Superior temporal gyrus (tissue), 1 donor: ENCODE data around the gene CCDC9.
"Not testable (repeated sequence)": the region's sequence is repeated elsewhere in the genome, so short reads cannot be mapped to it uniquely, and the experiment has no call there.

Experiments used
- DNase-seq: peaks from one replicate; pipeline ENCODE4 v3.0.0-alpha.2; 2016; ENCODE audit errors: extremely low spot score

Gene CCDC9

GRCh38 chr19:47261946-47262793, 5.8 kb downstream of the CCDC9 start:
- DNase-seq = not testable (repeated sequence)

DNA sequence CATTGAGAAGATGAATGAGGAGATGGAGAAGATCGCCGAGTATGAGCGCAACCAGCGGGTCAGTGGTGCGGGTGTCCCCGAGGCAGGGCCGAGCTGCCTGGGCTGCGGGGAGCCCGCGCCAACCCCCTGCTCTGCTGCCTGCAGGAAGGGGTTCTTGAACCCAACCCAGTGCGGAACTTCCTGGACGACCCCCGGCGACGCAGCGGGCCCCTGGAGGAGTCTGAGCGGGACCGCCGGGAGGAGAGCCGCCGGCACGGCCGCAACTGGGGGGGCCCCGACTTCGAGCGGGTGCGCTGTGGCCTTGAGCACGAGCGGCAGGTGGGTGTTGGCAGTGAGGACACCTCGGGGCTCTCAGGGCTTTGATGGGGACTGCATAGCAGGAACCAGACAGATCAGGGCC, 8.3 kb downstream of the CCDC9 start:
- no peak for DNase-seq

GRCh38 chr19:47266401-47266941, 10.1 kb downstream of the CCDC9 start:
- DNase-seq = no peak

GRCh38 chr19:47267350-47267759, 11.0 kb downstream of the CCDC9 start:
- peak; percentile 75 for DNase-seq

DNA sequence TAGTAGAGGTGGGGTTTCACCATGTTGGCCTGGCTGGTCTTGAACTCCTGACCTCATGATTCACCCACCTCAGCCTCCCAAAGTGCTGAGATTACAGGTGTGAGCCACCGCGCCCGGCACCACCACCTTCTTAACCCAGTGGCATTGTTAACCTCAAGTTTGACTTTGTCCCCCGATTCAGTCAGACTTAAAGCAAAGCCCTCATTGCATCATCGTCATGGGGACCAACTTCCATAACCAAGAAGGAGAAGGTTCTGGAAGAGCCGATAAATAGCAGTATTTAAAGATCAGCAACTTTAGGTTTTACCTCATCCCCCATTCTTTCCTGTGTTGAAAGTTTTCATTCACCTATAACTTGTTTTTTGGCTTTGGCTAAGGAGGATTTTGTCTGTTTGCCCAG, 11.7 kb downstream of the CCDC9 start:
- no peak for DNase-seq

DNA sequence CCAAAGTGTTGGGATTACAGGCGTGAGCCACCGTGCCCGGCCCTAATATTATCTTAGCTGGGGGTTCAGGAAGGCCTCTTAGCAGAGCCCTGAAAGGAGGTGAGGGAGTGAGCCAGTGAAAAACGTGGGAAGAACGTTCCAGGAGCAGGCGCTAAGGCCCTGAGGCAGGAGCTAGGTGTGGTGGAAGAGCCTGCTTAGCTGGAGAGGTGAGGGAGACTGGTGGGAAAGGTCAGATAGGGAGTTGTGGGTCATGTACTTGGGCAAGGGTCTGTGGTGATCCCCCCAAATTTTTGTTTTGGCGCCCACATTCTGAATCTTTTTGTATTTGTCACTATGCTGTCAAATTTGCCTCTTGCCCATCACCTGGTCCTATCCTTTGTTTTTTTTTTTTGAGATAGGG, 13.3 kb downstream of the CCDC9 start:
- DNase-seq = no peak

DNA sequence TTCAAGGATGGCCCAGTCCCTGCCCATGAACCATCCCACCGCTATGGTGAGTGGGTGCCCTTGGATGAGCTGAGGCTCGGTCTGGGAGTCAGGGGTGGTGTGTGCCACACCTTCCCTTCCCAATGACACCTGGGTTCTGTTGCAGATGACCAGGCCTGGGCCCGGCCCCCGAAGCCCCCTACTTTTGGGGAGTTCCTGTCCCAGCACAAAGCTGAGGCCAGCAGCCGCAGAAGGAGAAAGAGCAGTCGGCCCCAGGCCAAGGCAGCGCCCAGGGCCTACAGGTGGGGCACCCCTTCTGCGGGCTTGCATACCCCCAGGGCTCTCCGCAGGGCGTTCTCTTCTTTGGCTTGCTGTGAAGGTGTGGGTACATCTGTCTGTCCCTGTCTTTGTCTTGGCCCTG, 14.1 kb downstream of the CCDC9 start:
- DNase-seq = no peak

DNA sequence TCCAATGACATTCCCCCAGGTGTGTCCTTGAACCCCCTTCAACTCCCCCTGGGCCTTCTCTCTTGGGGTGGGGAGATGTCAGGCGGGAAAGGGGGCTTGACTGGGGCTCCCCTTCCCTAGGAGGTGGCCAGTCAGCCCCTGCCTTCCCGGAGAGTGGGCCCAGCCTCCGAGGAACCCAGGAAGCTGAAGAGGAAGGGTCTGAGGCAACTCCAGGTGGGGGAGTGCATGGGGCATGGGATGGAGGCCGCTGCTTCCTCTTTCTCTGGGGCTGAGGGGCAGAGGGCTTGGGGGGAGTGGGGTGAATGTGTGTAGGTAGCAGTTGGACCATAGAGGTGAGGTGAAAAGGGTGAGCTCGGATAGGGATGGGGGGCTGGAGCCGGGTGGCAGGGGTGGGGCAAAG, 15.6 kb downstream of the CCDC9 start:
- DNase-seq = no peak

GRCh38 chr19:47272448-47273312, 16.4 kb downstream of the CCDC9 start:
- no peak for DNase-seq

DNA sequence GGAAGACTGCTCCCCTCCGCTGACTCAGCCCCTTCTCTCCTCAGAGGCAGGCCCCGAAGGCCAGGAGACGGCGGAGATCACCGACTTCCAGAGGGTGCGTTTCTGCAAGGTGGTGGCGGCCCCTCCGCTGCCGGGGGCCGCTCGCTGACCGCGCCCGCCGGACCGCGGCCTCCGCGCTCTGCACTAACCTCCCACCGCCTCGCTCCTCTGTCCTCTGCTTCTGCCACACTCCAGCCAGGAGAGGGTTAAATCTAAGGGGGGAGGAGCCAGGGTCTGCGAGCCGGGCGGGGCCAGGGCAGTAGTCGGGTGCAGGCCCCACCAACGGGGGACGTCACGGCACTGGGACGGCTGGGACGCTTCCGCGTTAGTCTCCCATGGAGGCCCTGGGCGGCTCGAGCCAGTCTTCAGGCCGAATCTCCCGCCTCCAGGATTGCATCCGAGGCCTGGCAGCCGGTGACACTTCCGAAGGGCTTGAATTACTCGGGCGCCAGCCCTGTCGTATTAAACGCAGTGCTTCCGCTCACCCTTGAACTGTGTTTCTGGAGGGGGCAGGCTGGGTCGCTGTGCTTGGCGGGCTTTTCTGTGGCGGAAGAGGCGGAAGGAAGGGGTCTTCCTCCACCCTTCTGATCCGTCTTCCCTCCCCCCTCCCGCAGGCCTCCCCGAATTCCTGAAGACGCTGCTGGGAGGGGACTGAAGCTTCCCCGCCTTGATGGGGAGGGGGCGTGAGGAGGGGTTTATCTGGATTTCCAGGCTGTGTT, 17.2 kb downstream of the CCDC9 start:
- DNase-seq = peak; percentile 87

- DNase-seq = peak; percentile 82
Measured at GRCh38 chr19:47274071-47274890, 18.0 kb downstream of the CCDC9 start, which contains the start of gene INAFM1. INAFM1 (plus strand) TSS chr19:47274885; CDS start chr19:47274920, 35 bp downstream.

- peak; percentile 15 for DNase-seq
Measured at GRCh38 chr19:47274891-47275761, 18.8 kb downstream of the CCDC9 start.

- DNase-seq = no peak
Measured at GRCh38 chr19:47275791-47276461, 19.6 kb downstream of the CCDC9 start.

- not testable (repeated sequence) for DNase-seq
Measured at GRCh38 chr19:47276513-47276912, 20.2 kb downstream of the CCDC9 start.

- no peak for DNase-seq
Measured at GRCh38 chr19:47280183-47280797, 24.0 kb downstream of the CCDC9 start.

- DNase-seq = no peak
Measured at GRCh38 chr19:47283405-47284059, 27.2 kb downstream of the CCDC9 start.

DNA sequence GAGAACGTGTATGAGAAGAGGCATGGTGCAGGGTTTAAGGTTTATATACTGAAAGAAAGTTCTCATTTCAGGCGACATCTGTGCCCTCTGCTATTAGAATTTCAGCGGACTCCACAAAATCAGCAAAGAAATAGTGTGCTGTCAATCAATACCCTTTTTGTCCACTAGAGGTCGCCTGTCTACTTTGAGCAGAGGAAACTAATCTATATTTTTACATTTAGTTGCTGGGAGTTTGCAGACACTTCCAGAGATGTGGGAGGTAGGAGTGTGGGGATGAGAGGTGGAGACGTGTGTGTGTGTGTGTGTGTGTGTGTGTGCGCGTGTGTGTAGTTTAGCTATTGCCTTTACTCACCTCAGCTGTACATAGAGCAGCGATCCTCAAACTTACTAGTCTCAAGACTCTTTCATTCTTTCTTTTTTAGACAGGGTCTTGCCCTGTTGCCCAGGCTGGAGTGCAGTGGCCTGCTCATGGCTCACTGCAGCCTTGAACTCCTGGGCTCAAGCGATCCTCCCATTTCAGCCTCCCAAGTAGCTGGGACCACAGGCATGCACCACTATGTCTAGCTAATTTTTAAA, 28.1 kb downstream of the CCDC9 start:
- peak; percentile 84 for DNase-seq

GRCh38 chr19:47296036-47296435, 39.7 kb downstream of the CCDC9 start:
- peak; percentile 93 for DNase-seq
